DMS53 (cell line): Measurements from ENCODE around the gene C1orf21.

Source experiments
- DNase-seq: peaks from one replicate; lab custom pipeline; 2025; lab: John Stamatoyannopoulos, UW

Gene C1orf21

GRCh38 chr1:184627007-184627341 lies 240.1 kb downstream of the C1orf21 start:
- DNase-seq = no peak

GRCh38 chr1:184629266-184629665 lies 242.4 kb downstream of the C1orf21 start:
- no peak for DNase-seq

- DNase-seq = no peak
Measured at GRCh38 chr1:184630679-184631060, 243.8 kb downstream of the C1orf21 start.

- DNase-seq = no peak
Measured at GRCh38 chr1:184632415-184633175, 245.8 kb downstream of the C1orf21 start.

- peak; percentile 20 for DNase-seq
Measured at GRCh38 chr1:184633785-184634184, 247.0 kb downstream of the C1orf21 start.

- no peak for DNase-seq
Measured at GRCh38 chr1:184634296-184634695, 247.5 kb downstream of the C1orf21 start.

GRCh38 chr1:184635347-184635979 lies 248.6 kb downstream of the C1orf21 start:
- peak; percentile 16 for DNase-seq

- no peak for DNase-seq
Measured at GRCh38 chr1:184635980-184636431, 249.2 kb downstream of the C1orf21 start.

- DNase-seq = no peak
Measured at GRCh38 chr1:184637664-184638240, 250.9 kb downstream of the C1orf21 start.

GRCh38 chr1:184639205-184639604 lies 252.4 kb downstream of the C1orf21 start:
- DNase-seq = no peak

- no peak for DNase-seq
Measured at GRCh38 chr1:184640505-184640904, 253.7 kb downstream of the C1orf21 start.

GRCh38 chr1:184641894-184642293 lies 255.1 kb downstream of the C1orf21 start:
- DNase-seq = no peak

GRCh38 chr1:184643661-184644060 lies 256.8 kb downstream of the C1orf21 start:
- DNase-seq = no peak

- DNase-seq = no peak
Measured at GRCh38 chr1:184644771-184645170, 257.9 kb downstream of the C1orf21 start.

GRCh38 chr1:184646178-184646701 lies 259.4 kb downstream of the C1orf21 start:
- no peak for DNase-seq

GRCh38 chr1:184646824-184647223 lies 260.0 kb downstream of the C1orf21 start:
- no peak for DNase-seq

GRCh38 chr1:184647471-184647870 lies 260.6 kb downstream of the C1orf21 start:
- no peak for DNase-seq

- DNase-seq = no peak
Measured at GRCh38 chr1:184648160-184648855, 261.5 kb downstream of the C1orf21 start.

- DNase-seq = no peak
Measured at GRCh38 chr1:184648856-184649201, 262.0 kb downstream of the C1orf21 start.

GRCh38 chr1:184649451-184649888 lies 262.6 kb downstream of the C1orf21 start:
- no peak for DNase-seq

- peak; percentile 59 for DNase-seq
Measured at GRCh38 chr1:184650177-184650866, 263.5 kb downstream of the C1orf21 start.

- DNase-seq = no peak
Measured at GRCh38 chr1:184655185-184655584, 268.4 kb downstream of the C1orf21 start.
